Measurements from ENCODE around the gene AUTS2.
"Not testable (repeated sequence)": the region's sequence is repeated elsewhere in the genome, so short reads cannot be mapped to it uniquely, and the experiment has no call there.

AUTS2 gene

GRCh38 chr7:70645279-70645678 is 1047.0 kb downstream of the AUTS2 start:
- no peak for TF ChIP-seq ZNF274 (IDR thresholded peaks at IDR 0.05; ENCODE audit: low read depth, low read length)
- H3K4me3 ChIP-seq (ENCODE audit: low read length) = no peak overlapping the region

GRCh38 chr7:70645876-70646351 is 1047.6 kb downstream of the AUTS2 start:
- H3K4me3 ChIP-seq (ENCODE audit: low read length) = no peak overlapping the region
- no peak for TF ChIP-seq ZNF274 (IDR thresholded peaks at IDR 0.05; ENCODE audit: low read depth, low read length)

- TF ChIP-seq ZNF274 (IDR thresholded peaks at IDR 0.05; ENCODE audit: low read depth, low read length) = no peak
- no peak overlapping the region for H3K4me3 ChIP-seq (ENCODE audit: low read length)
These were observed 1048.4 kb downstream of the AUTS2 start for GRCh38 chr7:70646536-70647248.

- no peak overlapping the region for H3K4me3 ChIP-seq (ENCODE audit: low read length)
- TF ChIP-seq ZNF274 (IDR thresholded peaks at IDR 0.05; ENCODE audit: low read depth, low read length) = no peak
These were observed 1049.7 kb downstream of the AUTS2 start for GRCh38 chr7:70647801-70648498.

- H3K4me3 ChIP-seq (ENCODE audit: low read length) = not testable (repeated sequence)
These were observed 1050.2 kb downstream of the AUTS2 start for GRCh38 chr7:70648499-70648861.

- no peak for TF ChIP-seq ZNF274 (IDR thresholded peaks at IDR 0.05; ENCODE audit: low read depth, low read length)
- no peak overlapping the region for H3K4me3 ChIP-seq (ENCODE audit: low read length)
These were observed 1051.0 kb downstream of the AUTS2 start for GRCh38 chr7:70649323-70649722.

GRCh38 chr7:70654146-70654545 is 1055.9 kb downstream of the AUTS2 start:
- no peak for TF ChIP-seq ZNF274 (IDR thresholded peaks at IDR 0.05; ENCODE audit: low read depth, low read length)

GRCh38 chr7:70654979-70655378 is 1056.7 kb downstream of the AUTS2 start:
- TF ChIP-seq ZNF274 (IDR thresholded peaks at IDR 0.05; ENCODE audit: low read depth, low read length) = no peak
- no peak overlapping the region for H3K4me3 ChIP-seq (ENCODE audit: low read length)

More at GRCh38 chr7:70654146-70654545, 1055.9 kb downstream of the AUTS2 start:
- H3K4me3 ChIP-seq (ENCODE audit: low read length) = no peak overlapping the region

GRCh38 chr7:70655694-70656093 is 1057.4 kb downstream of the AUTS2 start:
- no peak overlapping the region for H3K4me3 ChIP-seq (ENCODE audit: low read length)
- TF ChIP-seq ZNF274 (IDR thresholded peaks at IDR 0.05; ENCODE audit: low read depth, low read length) = no peak

GRCh38 chr7:70657571-70657970 is 1059.3 kb downstream of the AUTS2 start:
- TF ChIP-seq ZNF274 (IDR thresholded peaks at IDR 0.05; ENCODE audit: low read depth, low read length) = no peak
- H3K4me3 ChIP-seq (ENCODE audit: low read length) = no peak overlapping the region

GRCh38 chr7:70657989-70658632 is 1059.8 kb downstream of the AUTS2 start:
- no peak overlapping the region for H3K4me3 ChIP-seq (ENCODE audit: low read length)
- TF ChIP-seq ZNF274 (IDR thresholded peaks at IDR 0.05; ENCODE audit: low read depth, low read length) = no peak

GRCh38 chr7:70659263-70659662 is 1061.0 kb downstream of the AUTS2 start:
- no peak overlapping the region for H3K4me3 ChIP-seq (ENCODE audit: low read length)
- no peak for TF ChIP-seq ZNF274 (IDR thresholded peaks at IDR 0.05; ENCODE audit: low read depth, low read length)

GRCh38 chr7:70660154-70660818 is 1062.0 kb downstream of the AUTS2 start:
- no peak for TF ChIP-seq ZNF274 (IDR thresholded peaks at IDR 0.05; ENCODE audit: low read depth, low read length)
- no peak overlapping the region for H3K4me3 ChIP-seq (ENCODE audit: low read length)

GRCh38 chr7:70660819-70661191 is 1062.5 kb downstream of the AUTS2 start:
- H3K4me3 ChIP-seq (ENCODE audit: low read length) = no peak overlapping the region
- no peak for TF ChIP-seq ZNF274 (IDR thresholded peaks at IDR 0.05; ENCODE audit: low read depth, low read length)

All from GM08714 (cell line).